ENCODE results near the gene CASP3.

The CASP3 gene

DNA sequence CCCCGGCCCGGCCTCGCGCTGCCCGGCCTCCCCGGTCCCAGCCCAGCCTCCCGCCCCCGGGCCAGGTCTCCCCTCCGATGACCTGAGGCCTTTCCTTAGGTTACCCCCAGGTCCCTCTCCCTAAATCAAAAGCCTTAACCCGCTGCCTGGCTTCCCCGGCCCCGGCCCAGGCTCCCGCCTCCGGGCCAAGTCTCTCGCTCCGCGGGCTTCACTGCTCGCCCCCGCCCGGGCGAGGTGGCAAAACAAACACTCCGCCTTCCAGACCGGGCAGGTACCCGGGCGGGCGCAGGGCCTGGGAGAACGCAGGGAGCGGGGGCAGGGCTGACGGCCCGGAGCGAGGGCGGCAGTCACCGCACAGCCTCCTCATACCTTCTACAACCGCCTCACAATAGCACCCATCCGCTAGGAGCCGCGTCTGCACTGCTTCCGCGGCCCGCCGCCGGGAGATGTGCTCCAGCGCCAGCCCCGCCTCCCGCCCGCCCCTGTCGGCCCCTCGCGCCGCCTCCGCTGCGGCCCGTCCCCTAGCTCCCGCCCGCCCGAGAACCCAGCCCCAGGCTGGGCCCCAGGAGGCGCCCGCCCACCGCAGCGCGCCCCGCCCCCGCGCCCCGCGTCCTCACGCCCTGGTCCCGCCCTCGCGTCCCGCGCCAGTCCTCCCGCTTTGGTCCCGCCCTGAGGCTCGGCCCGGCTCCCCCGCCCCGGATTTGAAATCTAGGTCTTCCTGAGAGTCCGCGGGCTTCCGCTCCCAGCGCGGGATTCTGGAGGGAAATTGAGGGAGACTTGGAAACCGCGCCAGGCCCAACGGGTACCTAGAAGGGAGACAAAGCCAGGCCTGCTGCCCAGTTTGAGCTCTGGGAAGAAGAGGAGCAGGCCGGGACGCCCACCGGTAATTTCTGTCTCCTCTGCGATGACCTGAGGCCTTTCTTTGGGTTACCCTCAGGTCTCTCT lies at the start of gene CASP3, which contains the start of gene PRIMPOL:
Gene CASP3, minus strand, starts transcription at position 422 of the 945 bp plus-strand sequence. CDS start 10,994 bp downstream, outside the sequence.
Gene PRIMPOL, plus strand, starts transcription at position 713 of the 945 bp plus-strand sequence. CDS start 7,403 bp downstream, outside the sequence.
- DNase-seq (ENCODE audit: extremely low read depth in 1 of 2, low read depth in 1 of 2) = peak; percentile 90 to 98

DNA sequence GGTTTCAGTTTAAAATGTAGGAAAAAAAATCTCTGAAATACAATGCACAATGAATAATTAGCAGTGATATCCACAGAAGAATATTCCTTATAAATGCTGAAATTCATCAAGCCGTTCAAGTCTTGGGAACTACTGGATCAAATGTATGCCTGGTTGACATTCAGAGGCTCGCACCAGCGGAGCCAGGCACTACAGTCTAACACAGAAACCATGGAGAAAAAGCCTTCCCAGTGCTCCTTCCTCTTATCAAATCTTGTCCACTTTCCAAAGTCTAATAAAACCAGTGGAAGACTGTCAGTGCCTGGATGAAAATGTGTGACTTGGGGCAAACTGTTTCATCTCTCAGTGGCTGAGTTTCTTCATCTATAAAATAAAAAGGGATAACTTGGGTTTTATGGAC lies 48.7 kb upstream of the CASP3 start:
- DNase-seq (ENCODE audit: extremely low read depth in 1 of 2, low read depth in 1 of 2) = no peak

DNA sequence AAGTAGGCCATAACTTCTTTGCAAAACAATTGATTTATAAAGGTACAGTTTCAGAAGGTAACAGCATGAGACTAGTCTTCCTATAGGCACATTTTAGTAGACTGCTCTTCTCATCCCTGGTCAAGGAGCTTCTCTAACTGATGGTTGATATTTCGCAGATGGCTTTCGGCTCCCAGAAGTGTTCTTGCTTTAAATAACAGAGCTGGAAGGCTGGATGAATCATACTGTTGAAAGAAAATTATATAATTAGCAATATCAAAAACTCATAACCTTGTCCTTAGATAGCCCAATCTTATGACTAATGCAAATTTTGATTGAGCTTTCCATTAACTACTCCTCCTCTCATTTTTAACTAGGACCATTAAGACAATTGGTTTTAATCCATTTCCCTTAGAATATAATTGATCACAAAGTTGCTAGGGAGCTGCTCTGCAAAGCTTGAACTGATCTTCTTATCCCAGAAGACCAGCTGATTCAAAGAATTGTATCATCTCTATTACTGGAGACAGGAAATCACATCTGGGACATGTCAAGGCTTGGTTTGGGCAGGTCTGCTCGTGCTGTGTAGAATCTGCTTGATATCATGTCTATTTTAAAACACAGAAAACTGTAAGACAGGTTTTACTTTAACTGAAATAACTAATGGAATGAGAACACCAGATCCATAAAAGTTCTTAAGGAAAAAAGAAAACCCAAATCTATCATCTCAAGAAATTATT lies 46.1 kb upstream of the CASP3 start:
- DNase-seq (ENCODE audit: extremely low read depth in 1 of 2, low read depth in 1 of 2) = no peak

DNA sequence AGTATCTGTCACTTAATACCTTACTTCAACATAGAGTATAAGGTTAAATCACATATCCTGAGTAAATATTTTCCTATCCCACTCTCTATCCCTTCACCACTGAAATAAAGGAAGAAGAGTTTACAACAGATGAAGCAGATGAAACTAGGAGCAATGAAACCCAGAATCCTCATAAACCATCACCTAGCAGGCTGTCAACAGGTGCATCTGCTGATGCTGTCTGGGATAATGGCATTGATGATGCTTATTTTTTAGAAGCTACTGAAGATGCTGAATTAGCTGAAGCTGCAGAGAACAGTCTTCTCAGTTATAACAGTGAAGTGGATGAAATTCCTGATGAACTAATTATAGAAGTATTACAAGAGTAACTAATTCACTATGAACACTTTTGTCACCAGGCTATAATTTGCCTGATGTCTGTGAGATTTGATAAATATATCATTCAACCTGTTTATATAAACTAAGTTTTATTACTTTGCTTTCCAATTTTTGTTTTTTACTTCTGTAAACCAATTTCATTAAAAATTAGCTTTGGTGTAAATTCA lies 45.2 kb upstream of the CASP3 start:
- no peak for DNase-seq (ENCODE audit: extremely low read depth in 1 of 2, low read depth in 1 of 2)

DNA sequence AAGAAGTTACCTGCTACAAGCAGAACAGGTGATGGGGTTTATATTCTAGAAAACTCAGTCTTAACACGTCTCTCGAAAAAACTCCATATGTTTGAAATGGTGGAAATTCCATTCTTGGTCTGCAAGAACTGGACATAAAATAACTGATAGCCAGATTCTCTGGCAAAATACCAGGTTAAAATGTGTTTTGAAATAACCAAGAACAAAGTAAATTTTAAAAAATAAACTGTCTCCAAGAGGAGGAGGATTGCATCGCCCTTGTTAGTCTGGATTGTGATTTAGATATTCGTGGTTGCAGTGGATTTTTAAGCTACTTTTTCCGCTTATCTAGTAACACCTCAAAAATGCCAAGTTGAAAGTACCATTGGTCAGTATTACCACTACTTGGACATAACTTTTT lies 43.8 kb upstream of the CASP3 start:
- DNase-seq (ENCODE audit: extremely low read depth in 1 of 2, low read depth in 1 of 2) = no peak

DNA sequence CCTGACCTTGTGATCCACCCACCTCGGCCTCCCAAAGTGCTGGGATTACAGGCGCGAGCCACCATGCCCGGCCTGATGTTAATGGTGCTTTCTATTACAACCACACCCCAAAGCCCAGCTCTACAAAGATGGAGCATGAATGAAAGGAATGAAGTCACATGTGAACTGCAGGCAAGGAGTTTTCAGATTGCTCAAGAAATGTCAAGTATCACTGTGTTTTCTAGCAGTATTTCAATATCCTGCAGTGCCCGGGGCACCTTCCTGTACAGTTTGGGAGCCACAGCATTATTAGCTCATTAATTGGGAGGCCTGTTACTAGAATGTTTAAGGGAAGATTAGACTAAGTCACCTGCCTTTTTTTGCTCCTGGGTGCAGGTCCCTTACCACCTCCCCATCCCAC lies 40.4 kb upstream of the CASP3 start:
- no peak for DNase-seq (ENCODE audit: extremely low read depth in 1 of 2, low read depth in 1 of 2)

DNA sequence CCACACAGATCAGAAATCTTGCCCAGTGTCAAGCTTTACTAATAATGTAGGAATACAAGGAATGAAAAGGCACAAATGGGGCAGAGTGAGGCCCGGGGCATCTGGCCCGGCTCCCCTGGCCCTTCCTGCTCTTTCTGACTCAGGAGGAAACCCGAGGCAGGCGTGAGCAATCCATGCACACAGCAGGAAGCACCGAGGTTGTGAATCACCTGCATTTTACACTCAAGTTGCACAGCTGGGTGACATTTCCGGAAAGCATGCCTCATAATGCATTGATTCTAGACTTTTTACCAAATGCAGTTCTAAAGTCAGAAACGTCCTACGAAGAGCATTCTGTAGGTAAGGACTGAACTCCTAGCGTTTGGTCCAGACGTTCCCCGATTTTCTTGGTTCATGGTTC lies 39.2 kb upstream of the CASP3 start:
- DNase-seq (ENCODE audit: extremely low read depth in 1 of 2, low read depth in 1 of 2) = peak in 1 of 2 donors; percentile 31

DNA sequence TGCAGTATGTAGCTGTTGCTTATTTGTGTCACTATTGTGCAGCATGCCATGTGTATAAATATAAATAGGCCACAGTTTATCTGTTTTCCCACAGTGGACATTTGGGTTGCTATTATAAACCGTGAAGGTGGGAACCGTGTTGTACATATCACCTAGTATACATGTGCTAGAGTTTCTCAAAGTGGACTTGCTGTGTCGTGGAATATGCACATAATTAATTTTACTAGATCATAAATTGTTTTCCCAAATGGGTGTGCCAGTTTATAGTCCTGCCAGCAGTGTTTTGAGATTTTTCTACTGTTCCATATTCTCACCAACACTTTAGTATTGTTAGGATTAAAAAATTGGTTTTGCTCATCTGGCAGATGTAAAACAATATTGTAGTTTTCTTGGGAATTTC lies 38.8 kb upstream of the CASP3 start:
- DNase-seq (ENCODE audit: extremely low read depth in 1 of 2, low read depth in 1 of 2) = no peak

DNA sequence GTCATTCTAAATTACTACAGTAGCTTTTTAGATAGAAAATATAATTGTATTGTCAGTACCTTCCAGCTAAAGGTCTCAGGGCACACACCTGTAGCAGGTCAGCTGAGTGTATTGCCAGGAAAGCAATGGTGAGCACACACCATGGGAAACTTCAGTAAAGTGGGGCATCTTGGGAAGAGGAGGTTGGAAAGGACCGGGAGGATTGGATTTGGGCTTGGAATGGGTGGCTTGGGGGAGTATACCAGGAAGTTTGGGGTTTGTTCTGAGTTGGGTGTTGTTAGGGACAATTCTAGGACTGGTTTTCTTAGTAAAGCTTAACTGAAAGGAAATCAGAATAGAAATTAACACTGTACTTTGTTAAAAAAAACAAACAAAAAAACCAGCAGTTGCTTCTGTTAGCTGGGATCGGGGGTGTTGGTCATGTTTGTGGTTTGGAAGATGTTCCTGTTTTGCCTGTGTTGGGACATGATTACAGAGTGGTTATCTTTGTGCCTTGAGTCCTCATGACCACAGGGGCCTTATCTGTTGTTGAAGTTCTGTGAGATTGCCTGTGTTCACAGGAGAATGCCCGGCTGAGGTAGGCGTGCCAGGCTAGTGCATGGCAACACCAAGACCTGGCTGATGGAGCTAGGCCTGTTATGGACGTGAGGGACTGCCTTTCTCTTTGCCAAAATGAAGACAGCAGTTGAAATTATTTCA lies 35.4 kb upstream of the CASP3 start:
- DNase-seq (ENCODE audit: extremely low read depth in 1 of 2, low read depth in 1 of 2) = no peak

DNA sequence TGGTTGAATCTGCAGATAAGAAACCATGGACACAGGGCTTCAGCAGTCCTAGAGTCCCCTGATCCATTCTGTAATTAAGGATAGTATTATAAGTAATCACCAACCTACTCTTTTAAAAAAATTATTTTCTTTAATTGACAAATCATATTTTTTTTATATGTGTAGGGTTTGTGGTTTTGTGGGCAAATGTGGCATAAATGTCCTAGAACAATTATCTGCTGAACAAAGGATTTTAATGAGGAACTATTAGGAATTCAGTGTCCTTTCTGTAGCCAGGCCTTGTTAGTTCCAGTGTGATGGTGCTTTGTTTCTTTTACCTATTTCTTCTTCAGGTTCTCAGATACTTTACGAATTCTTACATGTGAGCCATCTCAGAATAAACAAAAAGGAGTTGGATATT lies 32.7 kb upstream of the CASP3 start:
- DNase-seq (ENCODE audit: extremely low read depth in 1 of 2, low read depth in 1 of 2) = no peak

DNA sequence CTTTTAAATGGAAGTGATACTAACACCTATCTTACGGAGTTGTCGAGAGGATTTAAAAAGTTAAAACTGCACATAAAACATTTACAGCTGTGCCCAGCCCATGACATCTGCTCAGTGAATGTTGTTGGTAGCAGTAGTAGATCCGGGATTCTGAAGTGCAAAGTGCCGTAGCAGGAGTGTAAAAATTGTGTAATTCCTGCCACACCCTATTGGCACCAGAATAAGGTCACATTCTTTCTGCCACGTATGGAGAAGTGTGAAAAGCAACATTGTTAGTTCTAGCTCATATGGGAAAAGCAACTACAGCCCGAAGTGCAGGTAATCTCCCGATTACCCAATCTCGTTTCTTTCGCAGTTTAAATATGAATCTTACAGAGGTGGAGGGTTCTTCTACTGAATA lies 31.5 kb upstream of the CASP3 start:
- DNase-seq (ENCODE audit: extremely low read depth in 1 of 2, low read depth in 1 of 2) = no peak

DNA sequence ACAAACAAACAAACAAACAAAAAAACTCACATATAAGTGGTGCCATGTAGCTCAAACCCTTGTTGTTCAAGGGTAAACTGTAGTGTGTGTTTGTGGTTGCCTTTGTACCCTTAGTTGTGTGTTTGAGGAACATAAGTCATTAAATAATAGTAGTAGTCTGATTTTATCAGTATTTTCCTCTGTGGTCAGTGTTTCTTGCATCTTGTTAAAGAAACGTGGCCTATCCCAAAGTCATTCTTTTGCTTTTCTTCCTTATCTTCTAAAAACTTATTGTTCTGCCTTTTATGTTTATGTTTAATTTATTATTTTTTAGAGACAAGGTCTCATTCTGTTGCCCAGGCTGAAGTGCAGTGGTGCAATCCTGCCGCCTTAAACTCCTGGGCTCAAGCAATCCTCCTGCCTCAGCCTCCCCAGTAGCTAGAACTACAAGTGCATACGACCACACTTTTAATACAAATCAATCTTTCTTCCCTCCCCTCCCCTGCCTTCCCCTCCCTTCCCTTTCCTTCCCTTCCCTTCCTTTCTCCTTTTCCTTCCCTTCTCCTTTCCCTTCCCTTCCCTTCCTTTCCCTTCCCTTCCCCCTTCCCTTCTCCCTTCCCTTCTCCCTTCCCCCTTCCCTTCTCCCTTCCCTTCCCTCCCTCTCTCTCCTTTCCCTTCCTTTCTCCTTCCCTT lies 26.7 kb upstream of the CASP3 start:
- no peak for DNase-seq (ENCODE audit: extremely low read depth in 1 of 2, low read depth in 1 of 2)

DNA sequence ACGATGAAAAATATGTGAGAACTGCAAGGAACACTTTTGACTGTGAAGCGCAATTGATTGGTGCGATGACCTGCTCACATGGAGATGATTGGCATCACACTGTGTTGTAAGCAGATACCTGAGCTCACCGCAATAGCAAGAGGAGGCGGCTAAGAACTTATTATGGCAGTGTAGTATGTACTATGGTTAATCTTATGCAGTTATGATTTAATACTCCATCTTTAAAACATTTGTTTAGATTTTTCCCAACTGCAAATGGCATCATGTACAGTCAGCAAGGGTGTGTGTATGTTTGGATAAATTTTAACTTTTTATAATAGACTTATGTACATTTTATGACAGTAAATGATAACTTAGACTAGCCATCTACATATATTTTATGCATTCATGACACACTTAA lies 25.8 kb upstream of the CASP3 start:
- DNase-seq (ENCODE audit: extremely low read depth in 1 of 2, low read depth in 1 of 2) = no peak

DNA sequence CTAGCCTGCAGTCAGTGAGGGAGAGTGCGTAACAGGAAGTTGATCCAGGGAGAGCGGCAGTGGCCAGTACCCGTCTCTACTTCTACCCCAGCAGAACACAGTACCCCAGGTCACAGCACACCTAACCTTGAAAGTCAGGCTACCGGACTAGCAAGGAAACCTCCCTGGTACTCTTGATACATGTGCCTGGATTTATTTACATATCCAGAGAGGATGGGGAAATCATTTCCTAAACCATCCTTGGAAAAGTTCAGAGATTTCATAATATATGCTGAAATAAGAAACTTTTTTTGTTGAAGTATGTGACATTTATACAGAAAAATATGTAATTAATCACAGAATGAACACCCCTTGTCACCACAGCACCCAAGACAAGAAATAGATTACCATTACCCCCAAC lies 24.8 kb upstream of the CASP3 start:
- DNase-seq (ENCODE audit: extremely low read depth in 1 of 2, low read depth in 1 of 2) = no peak

DNA sequence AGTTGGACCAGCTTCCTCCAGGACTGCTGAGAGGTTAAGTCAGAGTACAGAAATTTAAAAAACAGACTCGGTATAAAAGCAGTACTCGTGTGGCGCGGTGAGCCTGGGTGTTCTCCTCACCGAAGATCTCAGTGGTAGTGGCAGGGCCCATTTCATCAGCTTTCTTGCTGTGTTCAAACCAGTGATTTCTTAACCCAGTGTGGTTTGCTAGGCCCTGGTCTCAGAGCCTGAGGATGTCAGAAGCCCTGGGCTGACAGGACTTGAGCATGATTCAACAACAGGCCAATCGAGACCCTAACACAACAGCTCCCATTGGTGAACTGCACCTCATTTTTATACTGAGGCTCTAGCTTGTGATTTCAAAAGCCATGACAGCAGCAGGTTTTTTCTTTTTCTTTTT lies 23.5 kb upstream of the CASP3 start:
- DNase-seq (ENCODE audit: extremely low read depth in 1 of 2, low read depth in 1 of 2) = no peak

DNA sequence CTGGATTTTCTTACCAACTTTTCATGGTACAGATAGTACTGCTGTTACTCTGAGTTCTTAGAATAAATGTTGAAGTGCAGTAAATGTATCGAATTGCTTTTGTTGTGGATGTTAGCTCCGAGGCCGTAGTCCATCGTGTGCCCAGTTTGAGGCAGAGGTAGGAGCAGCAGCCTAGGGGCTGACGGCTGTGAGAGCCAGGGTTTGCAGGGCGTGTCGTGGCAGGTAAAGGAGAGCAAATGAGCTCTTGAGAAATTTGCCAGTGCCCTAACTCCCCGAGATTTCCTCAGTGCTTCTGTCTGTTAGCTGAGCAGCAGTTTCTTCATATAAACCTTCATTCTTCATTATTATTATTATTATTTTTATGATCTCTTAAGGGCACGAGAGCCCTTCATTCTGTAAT lies 21.9 kb upstream of the CASP3 start:
- DNase-seq (ENCODE audit: extremely low read depth in 1 of 2, low read depth in 1 of 2) = no peak

DNA sequence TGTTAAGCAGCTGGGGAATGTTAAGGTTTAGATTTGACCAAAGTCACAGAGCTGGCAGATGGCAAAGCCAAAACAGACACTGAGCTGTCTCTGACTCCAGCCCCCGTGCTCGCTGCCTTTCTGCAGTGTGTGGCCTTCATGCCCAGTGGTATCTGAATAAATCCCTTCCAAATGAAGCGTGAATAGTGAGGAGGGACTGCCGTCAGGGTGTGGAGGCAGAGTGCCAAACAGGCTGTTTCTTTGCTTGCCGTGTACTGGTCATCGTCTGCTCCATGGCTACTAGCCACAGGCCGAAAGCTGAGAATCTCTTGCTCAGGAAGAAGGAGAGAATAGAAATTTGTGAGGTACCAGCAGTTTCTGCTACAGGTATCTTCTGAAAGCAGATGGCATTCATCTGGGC lies 20.0 kb upstream of the CASP3 start:
- DNase-seq (ENCODE audit: extremely low read depth in 1 of 2, low read depth in 1 of 2) = no peak

DNA sequence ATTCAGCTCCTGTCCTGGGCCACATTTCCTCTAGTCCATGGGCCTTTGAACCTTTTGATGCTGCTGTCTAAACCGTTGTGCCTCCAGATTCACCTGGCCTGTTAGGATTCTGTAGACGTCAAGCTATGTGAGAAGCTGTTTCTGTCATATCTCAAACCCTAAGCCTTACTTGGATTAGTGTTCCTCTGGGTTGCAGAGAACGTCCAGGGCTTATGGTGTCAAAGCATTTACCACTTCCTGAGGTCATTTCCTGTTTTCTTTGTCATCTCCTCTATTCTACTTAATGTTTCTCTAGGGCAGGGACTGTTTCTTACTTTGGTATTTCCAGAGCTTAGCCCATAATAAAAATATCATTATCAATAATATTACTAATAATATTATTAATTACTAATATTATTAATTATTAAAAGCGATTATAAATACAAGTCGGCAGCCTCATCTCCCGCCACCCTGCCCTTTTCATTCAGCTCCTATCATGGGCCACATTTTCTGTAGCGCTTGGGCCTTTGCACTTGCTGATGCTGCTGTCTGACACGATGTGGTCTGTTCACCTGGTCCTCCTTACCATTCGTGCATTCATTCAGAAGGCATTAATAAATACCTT lies 19.4 kb upstream of the CASP3 start:
- DNase-seq (ENCODE audit: extremely low read depth in 1 of 2, low read depth in 1 of 2) = no peak

DNA sequence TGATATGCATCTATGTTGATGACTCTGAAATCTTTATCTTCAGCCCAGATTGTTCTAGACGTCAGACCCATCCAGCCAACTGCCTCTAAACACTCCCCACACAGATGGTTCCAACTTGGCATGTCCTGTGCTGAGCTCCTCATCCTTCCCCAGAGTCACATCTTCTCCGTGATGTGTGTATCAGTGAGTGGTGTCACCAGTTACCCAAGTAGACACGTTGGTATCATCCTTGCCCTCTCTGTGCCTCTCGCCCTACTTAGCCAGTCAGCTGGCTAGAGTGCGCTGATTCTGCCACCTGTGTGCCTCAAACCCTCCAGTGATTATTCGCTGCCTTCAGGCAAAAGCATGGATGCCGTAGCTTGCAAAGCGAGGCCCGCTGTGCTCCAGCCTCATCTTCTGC lies 18.8 kb upstream of the CASP3 start:
- DNase-seq (ENCODE audit: extremely low read depth in 1 of 2, low read depth in 1 of 2) = no peak

DNA sequence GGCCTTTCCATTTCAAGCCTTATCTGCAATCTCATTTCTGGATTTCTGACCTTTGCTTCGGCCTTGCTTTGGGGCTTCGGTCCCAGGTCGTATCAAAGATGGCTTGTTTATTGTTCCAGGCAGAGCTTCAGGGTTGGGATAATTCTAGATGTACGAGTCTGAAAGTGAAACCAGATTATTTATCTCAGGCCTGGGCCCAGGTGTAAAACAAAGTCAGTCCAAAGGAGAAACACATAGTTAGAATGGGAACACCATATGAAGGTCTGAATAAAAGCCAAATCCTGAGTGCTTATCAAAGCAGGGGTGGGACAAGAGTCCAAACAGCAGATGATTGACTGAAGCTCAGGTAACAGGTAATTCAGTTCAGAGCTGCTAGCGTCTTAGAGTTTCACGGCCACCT lies 17.4 kb upstream of the CASP3 start:
- no peak for DNase-seq (ENCODE audit: extremely low read depth in 1 of 2, low read depth in 1 of 2)
